ENCODE results near the gene B4GALT5. TPM values are rescaled to one million over a fixed set of nuclear protein-coding genes. Genes with fewer than 3 reads are reported as not detected.

The B4GALT5 gene
- total RNA-seq, 2 experiments from 2014 or later: 9.8 to 18.8 TPM

GRCh38 chr20:49646126-49646525, 67.6 kb downstream of the B4GALT5 start:
- Histone ChIP-seq H3K9me2 (ENCODE audit: insufficient read depth, low read length) (no peaks in the 10 kb centered on the region), H3K4me3 (ENCODE audit: low read depth, low read length, poor library complexity, severe bottlenecking) (no peak overlapping the region), H3K9me3 (ENCODE audit: low read length) (no peaks in the 10 kb centered on the region), H3K79me2 (ENCODE audit: insufficient read depth, low read depth, low read length) (no peaks in the 10 kb centered on the region), H4K20me1 (ENCODE audit: insufficient read depth, low read length) (no peaks in the 10 kb centered on the region), H3K4me1 (ENCODE audit: insufficient read depth, low read length, poor library complexity, severe bottlenecking) (no peaks in the 10 kb centered on the region), H3K4me2 (ENCODE audit: low read length) (no peak overlapping the region), H2AFZ (ENCODE audit: low read length) (no peak overlapping the region), H3K27ac (ENCODE audit: low read depth, low read length, poor library complexity, severe bottlenecking) (no peak overlapping the region), H3K36me3 (ENCODE audit: insufficient read depth, low read length) (peaks cover 69% of the 10 kb centered on the region)
- intact Hi-C loops (cut with micrococcal nuclease; ENCODE audit: unreplicated experiment): no loop called here
- ChIA-PET CTCF (ENCODE audit: unreplicated experiment) (no interaction called here), POLR2A (no interaction called here)
- no peak for DNase-seq (ENCODE audit: low spot score)
- BruUV-seq (replicated peaks): no TSS peak
- TF ChIP-seq, protein P1, sequence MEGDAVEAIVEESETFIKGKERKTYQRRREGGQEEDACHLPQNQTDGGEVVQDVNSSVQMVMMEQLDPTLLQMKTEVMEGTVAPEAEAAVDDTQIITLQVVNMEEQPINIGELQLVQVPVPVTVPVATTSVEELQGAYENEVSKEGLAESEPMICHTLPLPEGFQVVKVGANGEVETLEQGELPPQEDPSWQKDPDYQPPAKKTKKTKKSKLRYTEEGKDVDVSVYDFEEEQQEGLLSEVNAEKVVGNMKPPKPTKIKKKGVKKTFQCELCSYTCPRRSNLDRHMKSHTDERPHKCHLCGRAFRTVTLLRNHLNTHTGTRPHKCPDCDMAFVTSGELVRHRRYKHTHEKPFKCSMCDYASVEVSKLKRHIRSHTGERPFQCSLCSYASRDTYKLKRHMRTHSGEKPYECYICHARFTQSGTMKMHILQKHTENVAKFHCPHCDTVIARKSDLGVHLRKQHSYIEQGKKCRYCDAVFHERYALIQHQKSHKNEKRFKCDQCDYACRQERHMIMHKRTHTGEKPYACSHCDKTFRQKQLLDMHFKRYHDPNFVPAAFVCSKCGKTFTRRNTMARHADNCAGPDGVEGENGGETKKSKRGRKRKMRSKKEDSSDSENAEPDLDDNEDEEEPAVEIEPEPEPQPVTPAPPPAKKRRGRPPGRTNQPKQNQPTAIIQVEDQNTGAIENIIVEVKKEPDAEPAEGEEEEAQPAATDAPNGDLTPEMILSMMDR (conservative IDR thresholded peaks at IDR 0.05; ENCODE audit: low read length): no peak
- TF ChIP-seq EZH2phosphoT487 (IDR thresholded peaks at IDR 0.05; ENCODE audit: borderline replicate concordance, low read depth, low read length): no peak

- H3K27ac ChIP-seq (ENCODE audit: low read depth, low read length, poor library complexity, severe bottlenecking): no peak overlapping the region
These were observed 68.6 kb downstream of the B4GALT5 start for GRCh38 chr20:49644980-49645565.

GRCh38 chr20:49642816-49643215, 70.9 kb downstream of the B4GALT5 start:
- DNase-seq (ENCODE audit: low spot score): no peak
- no peaks in the 10 kb centered on the region for H3K9me3 ChIP-seq (ENCODE audit: low read length)
- H3K36me3 ChIP-seq (ENCODE audit: insufficient read depth, low read length): peaks cover 85% of the 10 kb centered on the region
- no TSS peak for BruUV-seq (replicated peaks)
- no peaks in the 10 kb centered on the region for H4K20me1 ChIP-seq (ENCODE audit: insufficient read depth, low read length)
- CTCF ChIA-PET (ENCODE audit: unreplicated experiment): no interaction called here
- peaks cover 5% of the 10 kb centered on the region for H3K4me1 ChIP-seq (ENCODE audit: insufficient read depth, low read length, poor library complexity, severe bottlenecking)
- H3K79me2 ChIP-seq (ENCODE audit: insufficient read depth, low read depth, low read length): no peaks in the 10 kb centered on the region
- intact Hi-C loops (cut with micrococcal nuclease; ENCODE audit: unreplicated experiment): no loop called here
- H3K9me2 ChIP-seq (ENCODE audit: insufficient read depth, low read length): no peaks in the 10 kb centered on the region
- no peak overlapping the region for H3K27ac ChIP-seq (ENCODE audit: low read depth, low read length, poor library complexity, severe bottlenecking)
- H3K4me2 ChIP-seq (ENCODE audit: low read length): no peak overlapping the region
- TF ChIP-seq, protein P1 (conservative IDR thresholded peaks at IDR 0.05; ENCODE audit: low read length): no peak
- TF ChIP-seq EZH2phosphoT487 (IDR thresholded peaks at IDR 0.05; ENCODE audit: borderline replicate concordance, low read depth, low read length): no peak
- POLR2A ChIA-PET: interaction anchor here (0.9 to 2.3 kb wide), 4 partner anchors 13 to 30 kb away, joined by 3 to 7 read pairs (median 4); no protein-coding TSS in a partner anchor
- H2AFZ ChIP-seq (ENCODE audit: low read length): no peak overlapping the region
- H3K4me3 ChIP-seq (ENCODE audit: low read depth, low read length, poor library complexity, severe bottlenecking): no peak overlapping the region

More at GRCh38 chr20:49644980-49645565, 68.6 kb downstream of the B4GALT5 start:
- H3K4me2 ChIP-seq (ENCODE audit: low read length): no peak overlapping the region
- intact Hi-C loops (cut with micrococcal nuclease; ENCODE audit: unreplicated experiment): no loop called here
- POLR2A ChIA-PET: interaction anchor here (0.9 kb wide), 1 partner anchor 23 kb away, joined by 6 read pairs; no protein-coding TSS in a partner anchor
- no peaks in the 10 kb centered on the region for H4K20me1 ChIP-seq (ENCODE audit: insufficient read depth, low read length)
- H3K4me3 ChIP-seq (ENCODE audit: low read depth, low read length, poor library complexity, severe bottlenecking): no peak overlapping the region
- H3K79me2 ChIP-seq (ENCODE audit: insufficient read depth, low read depth, low read length): no peaks in the 10 kb centered on the region
- H3K9me2 ChIP-seq (ENCODE audit: insufficient read depth, low read length): no peaks in the 10 kb centered on the region
- no TSS peak for BruUV-seq (replicated peaks)
- CTCF ChIA-PET (ENCODE audit: unreplicated experiment): interaction anchor here (1.3 kb wide), 1 partner anchor 36 kb away, joined by 4 read pairs; no protein-coding TSS in a partner anchor
- H3K4me1 ChIP-seq (ENCODE audit: insufficient read depth, low read length, poor library complexity, severe bottlenecking): no peaks in the 10 kb centered on the region
- no peak overlapping the region for H2AFZ ChIP-seq (ENCODE audit: low read length)
- TF ChIP-seq, protein P1 (conservative IDR thresholded peaks at IDR 0.05; ENCODE audit: low read length): no peak
- TF ChIP-seq EZH2phosphoT487 (IDR thresholded peaks at IDR 0.05; ENCODE audit: borderline replicate concordance, low read depth, low read length): no peak
- no peak for DNase-seq (ENCODE audit: low spot score)
- peaks cover 79% of the 10 kb centered on the region for H3K36me3 ChIP-seq (ENCODE audit: insufficient read depth, low read length)
- no peaks in the 10 kb centered on the region for H3K9me3 ChIP-seq (ENCODE audit: low read length)
